Neural cell (in vitro differentiated cells): Measurements from ENCODE around the gene UNC79. TPM values are rescaled to one million over a fixed set of nuclear protein-coding genes. Genes with fewer than 3 reads are reported as not detected.

ENCODE experiments used
- H2AFZ ChIP-seq: fragments of 200-600, 300-800 bp; sonication (generic), shearing (Covaris generic); 2 replicates; pipeline ENCODE4 v1.6.0; 2014; ENCODE audit warnings: low read depth, mild to moderate bottlenecking, antibody characterized with exemption, low read length, moderate library complexity
- H3F3A ChIP-seq: fragments of 200-600 bp; shearing (Covaris generic); 2 replicates; pipeline ENCODE4 v1.6.1; 2016; ENCODE audit warnings: mild to moderate bottlenecking, moderate library complexity, mixed read lengths, antibody characterized with exemption, low read length; ENCODE audit not compliant: insufficient read depth, poor library complexity, severe bottlenecking
- H3K27ac ChIP-seq: fragments of 200-600, 300-800 bp; sonication (generic), shearing (Covaris generic); 2 replicates; pipeline ENCODE4 v1.5.1; 2014; ENCODE audit warnings: mild to moderate bottlenecking, low read length, moderate library complexity
- H3K27me3 ChIP-seq: fragments of 300-800, 200-600 bp; sonication (generic), shearing (Covaris generic); 2 replicates; pipeline ENCODE4 v1.6.0; 2014; ENCODE audit warnings: mild to moderate bottlenecking, low read depth, low read length, moderate library complexity; ENCODE audit not compliant: insufficient read depth
- H3K36me3 ChIP-seq: fragments of 300-800, 200-600 bp; sonication (generic), shearing (Covaris generic); 2 replicates; pipeline ENCODE4 v1.5.1; 2014; ENCODE audit warnings: mild to moderate bottlenecking, antibody characterized with exemption, low read length, moderate library complexity; ENCODE audit not compliant: insufficient read depth
- H3K4me2 ChIP-seq: fragments of 300-800, 200-600 bp; sonication (generic), shearing (Covaris generic); 2 replicates; pipeline ENCODE4 v1.6.0; 2014; ENCODE audit warnings: mild to moderate bottlenecking, low read length
- H3K4me3 ChIP-seq: fragments of 300-800, 200-600 bp; sonication (generic), shearing (Covaris generic); 2 replicates; pipeline ENCODE4 v1.5.1; 2014; ENCODE audit warnings: mild to moderate bottlenecking, low read length, moderate library complexity
- H3K79me2 ChIP-seq: fragments of 200-600 bp; shearing (Covaris generic); replicated peaks from 2 replicates; pipeline ENCODE4 v1.6.0; 2014; ENCODE audit warnings: mild to moderate bottlenecking, low read length, moderate library complexity; ENCODE audit not compliant: insufficient read depth
- H3K9ac ChIP-seq: fragments of 300-800, 200-600 bp; sonication (generic), shearing (Covaris generic); 2 replicates; pipeline ENCODE4 v1.6.1; 2016; ENCODE audit warnings: mild to moderate bottlenecking, low read length, mixed read lengths
- H3K9me2 ChIP-seq: fragments of 200-600 bp; shearing (Covaris generic); 2 replicates; pipeline ENCODE4 v1.6.1; 2016; ENCODE audit warnings: mild to moderate bottlenecking, low read length, mixed read lengths; ENCODE audit not compliant: insufficient read depth
- H3K9me3 ChIP-seq: fragments of 200-600, 300-800 bp; sonication (generic), shearing (Covaris generic); 2 replicates; pipeline ENCODE4 v1.6.1; 2016; ENCODE audit warnings: mild to moderate bottlenecking, mixed run types, low read length, moderate library complexity, mixed read lengths
- H4K20me1 ChIP-seq: fragments of 200-600 bp; shearing (Covaris generic); 2 replicates; pipeline ENCODE4 v1.6.1; 2016; ENCODE audit warnings: mild to moderate bottlenecking, mixed run types; ENCODE audit not compliant: insufficient read depth
- CTCF ChIP-seq: fragments of 450-650 bp; IDR thresholded peaks from 2 replicates; pipeline ENCODE4 v1.5.1; 2014; ENCODE audit warnings: antibody characterized with exemption, mild to moderate bottlenecking, moderate library complexity; ENCODE audit not compliant: poor library complexity, severe bottlenecking
- EP300 ChIP-seq: fragments of 450-650 bp; conservative IDR thresholded peaks from 2 replicates; pipeline ENCODE4 v1.6.1; 2014; ENCODE audit warnings: antibody characterized with exemption, mild to moderate bottlenecking, moderate library complexity; ENCODE audit not compliant: poor library complexity, severe bottlenecking
- EZH2 ChIP-seq: fragments of 200-600, 300-800 bp; shearing (Covaris generic), sonication (generic); IDR thresholded peaks from 2 replicates; pipeline ENCODE4 v1.6.1; 2014; ENCODE audit warnings: antibody characterized with exemption, low read length, borderline replicate concordance, mild to moderate bottlenecking; ENCODE audit not compliant: insufficient read depth, poor library complexity, severe bottlenecking
- MXI1 ChIP-seq: fragments of 450-650 bp; conservative IDR thresholded peaks from 2 replicates; pipeline ENCODE4 v1.6.1; 2014; ENCODE audit warnings: antibody characterized with exemption, mild to moderate bottlenecking; ENCODE audit not compliant: poor library complexity, severe bottlenecking
- POLR2AphosphoS5 ChIP-seq: IDR thresholded peaks from 2 replicates; pipeline ENCODE4 v1.6.1; 2012
- RAD21 ChIP-seq: fragments of 450-650 bp; conservative IDR thresholded peaks from 2 replicates; pipeline ENCODE4 v1.6.1; 2014; ENCODE audit warnings: antibody characterized with exemption, mild to moderate bottlenecking, moderate library complexity
- REST ChIP-seq: IDR thresholded peaks from 2 replicates; pipeline ENCODE4 v1.6.1; 2012; ENCODE audit warnings: borderline replicate concordance
- SMC3 ChIP-seq: fragments of 450-650 bp; conservative IDR thresholded peaks from 2 replicates; pipeline ENCODE4 v1.6.1; 2014; ENCODE audit warnings: antibody characterized with exemption, mild to moderate bottlenecking, moderate library complexity; ENCODE audit not compliant: poor library complexity
- TAF1 ChIP-seq: IDR thresholded peaks from 2 replicates; pipeline ENCODE4 v1.6.1; 2012; ENCODE audit warnings: low read depth
- polyA plus RNA-seq: library from polyadenylated mRNA; depleted of rRNA; stranded (reverse); fragments of >200 nt; gene quantifications from 2 replicates; pipeline ENCODE4 v1.2.3, GENCODE V29; 2014

The UNC79 gene
- polyA plus RNA-seq, 1 donor from 2014 or later = 22.6 TPM

GRCh38 chr14:93683226-93683625 lies 252.5 kb downstream of the UNC79 start:
- no peak overlapping the region for H3K4me2 ChIP-seq
- no peak overlapping the region for H3K27ac ChIP-seq
- no peaks in the 10 kb centered on the region for H3K27me3 ChIP-seq
- TF ChIP-seq RAD21 (no peak), EP300 (no peak), CTCF (no peak), TAF1 (no peak), REST (no peak), SMC3 (no peak), EZH2 (no peak), MXI1 (no peak)
- no peak overlapping the region for H3K9ac ChIP-seq
- H3K9me3 ChIP-seq = no peaks in the 10 kb centered on the region
- H3K79me2 ChIP-seq = no peaks in the 10 kb centered on the region
- H4K20me1 ChIP-seq = no peaks in the 10 kb centered on the region
- H2AFZ ChIP-seq = no peak overlapping the region
- H3K4me3 ChIP-seq = no peak overlapping the region
- H3K36me3 ChIP-seq = peaks cover 16% of the 10 kb centered on the region
- no peaks in the 10 kb centered on the region for H3K9me2 ChIP-seq
- H3F3A ChIP-seq = no peaks in the 10 kb centered on the region

GRCh38 chr14:93685121-93685895 lies 254.6 kb downstream of the UNC79 start:
- Histone ChIP-seq H3K27me3 (no peaks in the 10 kb centered on the region), H4K20me1 (no peaks in the 10 kb centered on the region), H3F3A (no peaks in the 10 kb centered on the region), H3K36me3 (peaks cover 16% of the 10 kb centered on the region), H3K9me3 (no peaks in the 10 kb centered on the region), H3K9ac (no peak overlapping the region), H2AFZ (no peak overlapping the region), H3K4me2 (no peak overlapping the region), H3K79me2 (no peaks in the 10 kb centered on the region), H3K27ac (no peak overlapping the region), H3K4me3 (no peak overlapping the region), H3K9me2 (no peaks in the 10 kb centered on the region)
- no peak for TF ChIP-seq EZH2
- no peak for TF ChIP-seq CTCF
- no peak for TF ChIP-seq MXI1
- TF ChIP-seq RAD21 = no peak
- no peak for TF ChIP-seq SMC3
- no peak for TF ChIP-seq REST
- no peak for TF ChIP-seq TAF1
- TF ChIP-seq POLR2AphosphoS5 = no peak
- TF ChIP-seq EP300 = no peak
